ENCODE data around the gene ZFYVE28.

GRCh38 chr4:2352729-2353221 lies 65.7 kb downstream of the ZFYVE28 start:
- TF ChIP-seq EZH2 (IDR thresholded peaks at IDR 0.05; ENCODE audit: insufficient read depth, poor library complexity, severe bottlenecking): no peak
- no peak for TF ChIP-seq EZH2phosphoT487 (IDR thresholded peaks at IDR 0.05; ENCODE audit: insufficient read depth, low read depth)
